IMR-90 (cell line): ENCODE results near the gene NPEPPS. TPM values are rescaled to one million over a fixed set of nuclear protein-coding genes. Genes with fewer than 3 reads are reported as not detected.

Experiments
- ATAC-seq: fragments of 200-7000 bp; cut with Tn5 transposase; 2 replicates; pipeline ENCODE4 v1.9.1; 2020; ENCODE audit warnings: low read depth, mild to moderate bottlenecking, moderate library complexity
- BruUV-seq: library from RNA; stranded (reverse); fragments of 400-500 nt; replicated peaks from 2 replicates; lab custom pipeline; 2021; lab: Mats Ljungman, UMichigan
- CTCF ChIA-PET: fragments of 300-600 bp; formaldehyde crosslinking; extraction: SDS; loops from one replicate; lab custom pipeline; 2021; ENCODE audit warnings: antibody characterized with exemption; lab: Yijun Ruan, JAX
- POLR2A ChIA-PET: fragments of 300-600 bp; sonication (Branson Sonifier 250); formaldehyde crosslinking; loops from one replicate; lab custom pipeline; 2022; ENCODE audit warnings: antibody characterized with exemption; ENCODE audit not compliant: unreplicated experiment; lab: Charles Lee
- DNase-seq: peaks from one replicate; pipeline ENCODE4 v3.0.0; 2013
- H2AFZ ChIP-seq: replicated peaks from 2 replicates; pipeline ENCODE3; 2013; ENCODE audit warnings: low read length, mild to moderate bottlenecking; ENCODE audit not compliant: poor library complexity
- H2AK5ac ChIP-seq: 2 replicates; pipeline ENCODE4 v1.6.1; 2013; ENCODE audit warnings: low read depth, low read length, inconsistent platforms
- H2AK9ac ChIP-seq: replicated peaks from 2 replicates; pipeline ENCODE3; 2013; ENCODE audit warnings: mild to moderate bottlenecking, low read depth, low read length, moderate library complexity; ENCODE audit not compliant: poor library complexity
- H2BK120ac ChIP-seq: 2 replicates; pipeline ENCODE4 v1.6.1; 2013; ENCODE audit warnings: low read depth, low read length, inconsistent platforms
- H2BK15ac ChIP-seq: 3 replicates; pipeline ENCODE4 v1.6.1; 2013; ENCODE audit warnings: low read depth, low read length, inconsistent platforms
- H2BK20ac ChIP-seq: 2 replicates; pipeline ENCODE4 v1.6.1; 2013; ENCODE audit warnings: low read depth, mild to moderate bottlenecking, inconsistent platforms, low read length, moderate library complexity
- H2BK5ac ChIP-seq: 2 replicates; pipeline ENCODE4 v1.6.1; 2013; ENCODE audit warnings: mild to moderate bottlenecking, low read depth, low read length, inconsistent platforms; ENCODE audit not compliant: poor library complexity, severe bottlenecking
- H3K14ac ChIP-seq: replicated peaks from 2 replicates; pipeline ENCODE4 v1.6.1; 2013; ENCODE audit warnings: low read depth, low read length, inconsistent platforms
- H3K18ac ChIP-seq: 2 replicates; pipeline ENCODE4 v1.6.1; 2013; ENCODE audit warnings: low read depth, low read length, control low read depth
- H3K23ac ChIP-seq: 2 replicates; pipeline ENCODE4 v1.6.1; 2013; ENCODE audit warnings: low read depth, low read length, inconsistent platforms
- H3K27ac ChIP-seq: 2 replicates; pipeline ENCODE4 v1.5.1; 2013; ENCODE audit warnings: mild to moderate bottlenecking, control low read depth, low read length; ENCODE audit not compliant: insufficient read depth
- H3K27me3 ChIP-seq: 2 replicates; pipeline ENCODE4 v1.6.1; 2013; ENCODE audit warnings: low read length; ENCODE audit not compliant: control insufficient read depth, insufficient read depth
- H3K36me3 ChIP-seq: 2 replicates; pipeline ENCODE4 v1.6.1; 2013; ENCODE audit warnings: low read length, mixed read lengths; ENCODE audit not compliant: control insufficient read depth, insufficient read depth
- H3K4ac ChIP-seq: 2 replicates; pipeline ENCODE4 v1.6.1; 2013; ENCODE audit warnings: low read depth, low read length, inconsistent platforms
- H3K4me1 ChIP-seq: 2 replicates; pipeline ENCODE4 v1.6.1; 2013; ENCODE audit warnings: low read length, mixed read lengths; ENCODE audit not compliant: control insufficient read depth, insufficient read depth
- H3K4me2 ChIP-seq: 2 replicates; pipeline ENCODE4 v1.6.1; 2013; ENCODE audit warnings: low read depth, mild to moderate bottlenecking, control low read depth, low read length, moderate library complexity
- H3K4me3 ChIP-seq: 2 replicates; pipeline ENCODE4 v1.5.1; 2013; ENCODE audit warnings: low read depth, mild to moderate bottlenecking, control low read depth, low read length, moderate library complexity; ENCODE audit not compliant: insufficient read depth
- H3K56ac ChIP-seq: 2 replicates; pipeline ENCODE4 v1.6.1; 2013; ENCODE audit warnings: low read length, inconsistent platforms; ENCODE audit not compliant: insufficient read depth; ENCODE audit errors: extremely low read depth
- H3K79me1 ChIP-seq, 2 experiments: 2 replicates each; pipeline ENCODE4 v1.6.1; 2013; ENCODE audit warnings: low read length in 2 of 2, inconsistent platforms in 1 of 2, low read depth in 1 of 2
- H3K9ac ChIP-seq: 2 replicates; pipeline ENCODE4 v1.6.1; 2013; ENCODE audit warnings: low read depth, low read length, control low read depth
- H3K9me1 ChIP-seq: 2 replicates; pipeline ENCODE4 v1.6.1; 2013; ENCODE audit warnings: low read length, inconsistent platforms; ENCODE audit not compliant: insufficient read depth
- H3K9me3 ChIP-seq: 2 replicates; pipeline ENCODE4 v1.6.1; 2013; ENCODE audit warnings: low read length; ENCODE audit not compliant: control insufficient read depth, insufficient read depth
- H4K20me1 ChIP-seq: 2 replicates; pipeline ENCODE4 v1.6.1; 2013; ENCODE audit warnings: low read length, inconsistent platforms; ENCODE audit not compliant: insufficient read depth
- H4K5ac ChIP-seq: 2 replicates; pipeline ENCODE4 v1.6.1; 2013; ENCODE audit warnings: mild to moderate bottlenecking, low read depth, low read length, control low read depth
- H4K8ac ChIP-seq, 2 experiments: 2 replicates each; pipeline ENCODE4 v1.6.1; 2013; ENCODE audit warnings: low read depth in 2 of 2, low read length in 2 of 2, control low read depth in 1 of 2, inconsistent platforms in 1 of 2
- H4K91ac ChIP-seq: 2 replicates; pipeline ENCODE4 v1.6.1; 2013; ENCODE audit warnings: low read depth, low read length, inconsistent platforms; ENCODE audit not compliant: insufficient read depth
- CHD1 ChIP-seq: IDR thresholded peaks from 2 replicates; pipeline ENCODE4 v1.6.1; 2012; ENCODE audit warnings: low read depth, low read length, improper control_type of control experiment
- FOS ChIP-seq: fragments of 150-350 bp; IDR thresholded peaks from 2 replicates; pipeline ENCODE4 v1.6.1; 2016; ENCODE audit warnings: low read depth, low read length
- MAFK ChIP-seq: IDR thresholded peaks from 2 replicates; pipeline ENCODE4 v1.6.1; 2012; ENCODE audit warnings: low read depth, low read length, improper control_type of control experiment
- NFE2L2 ChIP-seq: fragments of 150-350 bp; IDR thresholded peaks from 2 replicates; pipeline ENCODE4 v1.6.1; 2016; ENCODE audit warnings: low read depth, mild to moderate bottlenecking, low read length
- POLR2A ChIP-seq: IDR thresholded peaks from 2 replicates; pipeline ENCODE4 v1.6.1; 2012; ENCODE audit warnings: mild to moderate bottlenecking, low read depth, low read length
- RCOR1 ChIP-seq: IDR thresholded peaks from 2 replicates; pipeline ENCODE4 v1.6.1; 2012; ENCODE audit warnings: mild to moderate bottlenecking, low read length, improper control_type of control experiment; ENCODE audit not compliant: insufficient replicate concordance
- WGBS, 2 experiments: methylation state at CpG; one replicate each; pipeline versions ENCODE4 v1.1.5 to v1.1.7; 2013; ENCODE audit warnings: missing lambda C conversion rate in 2 of 2; ENCODE audit not compliant: insufficient read length in 1 of 2; ENCODE audit errors: extremely low coverage in 2 of 2; 5-methylcytosine and 5-hydroxymethylcytosine counted together
- dilution Hi-C: fragments of 300-500 bp; cut with HindIII; formaldehyde crosslinking; loops from one replicate; pipeline ENCODE4 v1.14.3; 2018; ENCODE audit warnings: low sequenced_read_pairs; ENCODE audit not compliant: unreplicated experiment
- in situ Hi-C: fragments of 300-500 bp; cut with MboI; formaldehyde crosslinking; loops from 3 replicates; pipeline ENCODE4 v1.14.3; 2019; ENCODE audit warnings: low sequenced_read_pairs, inconsistent platforms, mixed read lengths
- intact Hi-C: fragments of 100-400 bp; cut with micrococcal nuclease; formaldehyde crosslinking; loops from 2 replicates; pipeline ENCODE4 v1.10.0; 2022
- polyA plus RNA-seq, 3 experiments: library from polyadenylated mRNA; depleted of rRNA; stranded (reverse); fragments of >200 nt; gene quantifications; 2 replicates each; pipeline ENCODE4 v1.2.3, GENCODE V29; 2012; ENCODE audit warnings: low replicate concordance in 1 of 3
- total RNA-seq: library from RNA; depleted of rRNA; stranded (reverse); fragments of >200 nt; gene quantifications from 2 replicates; pipeline ENCODE4 v1.2.3, GENCODE V29; 2012
- TF ChIP-seq, protein P1 (sequence below): fragments of 150-350 bp; IDR thresholded peaks from 2 replicates; pipeline ENCODE4 v1.6.1; 2016; ENCODE audit warnings: low read depth, mild to moderate bottlenecking, low read length, moderate library complexity, borderline replicate concordance

NPEPPS gene
- total and polyA plus RNA-seq, 2 of the 4 experiments (the other 2 are of a cell fraction): 54.1 to 64.6 TPM

DNA sequence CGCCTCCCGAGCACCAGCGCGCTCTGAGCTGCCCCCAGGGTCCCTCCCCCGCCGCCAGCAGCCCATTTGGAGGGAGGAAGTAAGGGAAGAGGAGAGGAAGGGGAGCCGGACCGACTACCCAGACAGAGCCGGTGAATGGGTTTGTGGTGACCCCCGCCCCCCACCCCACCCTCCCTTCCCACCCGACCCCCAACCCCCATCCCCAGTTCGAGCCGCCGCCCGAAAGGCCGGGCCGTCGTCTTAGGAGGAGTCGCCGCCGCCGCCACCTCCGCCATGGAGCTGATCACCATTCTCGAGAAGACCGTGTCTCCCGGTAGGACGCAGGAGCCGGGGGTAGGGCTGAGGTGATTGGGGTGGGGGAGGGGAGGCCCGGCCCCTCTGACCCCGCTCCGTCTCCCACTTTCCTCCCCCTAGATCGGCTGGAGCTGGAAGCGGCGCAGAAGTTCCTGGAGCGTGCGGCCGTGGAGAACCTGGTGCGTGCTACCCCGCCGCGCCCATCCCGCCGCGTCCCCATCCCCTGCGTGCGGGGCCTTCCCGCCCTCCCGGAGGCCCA, 119.1 kb downstream of the NPEPPS start:
- dilution Hi-C loops: no loop called here

More for the DNA sequence above, 119.1 kb downstream of the NPEPPS start:
- peaks cover 34% of the 10 kb centered on the region for H4K20me1 ChIP-seq
- no TSS peak for BruUV-seq
- H3K9me3 ChIP-seq: no peaks in the 10 kb centered on the region
- ChIA-PET POLR2A (no interaction called here), CTCF (interaction anchor here (1.0 kb wide), 1 partner anchor 14 kb away, joined by 6 read pairs; no protein-coding TSS in a partner anchor)
- peak overlapping the region; percentile 86 for H3K4ac ChIP-seq
- H4K8ac ChIP-seq: peak overlapping the region; percentile 61 to 82; a peak in 3 of 4 replicates
- peak overlapping the region; percentile 71 for H3K56ac ChIP-seq
- ATAC-seq (peak; percentile 6), DNase-seq (no peak)
- no peak overlapping the region for H4K5ac ChIP-seq
- H2BK120ac ChIP-seq: 0 out of 2 replicates have a peak overlapping the region, but pooled peaks have one; percentile 49
- peak overlapping the region; percentile 81 for H3K4me3 ChIP-seq
- TF ChIP-seq, protein P1, sequence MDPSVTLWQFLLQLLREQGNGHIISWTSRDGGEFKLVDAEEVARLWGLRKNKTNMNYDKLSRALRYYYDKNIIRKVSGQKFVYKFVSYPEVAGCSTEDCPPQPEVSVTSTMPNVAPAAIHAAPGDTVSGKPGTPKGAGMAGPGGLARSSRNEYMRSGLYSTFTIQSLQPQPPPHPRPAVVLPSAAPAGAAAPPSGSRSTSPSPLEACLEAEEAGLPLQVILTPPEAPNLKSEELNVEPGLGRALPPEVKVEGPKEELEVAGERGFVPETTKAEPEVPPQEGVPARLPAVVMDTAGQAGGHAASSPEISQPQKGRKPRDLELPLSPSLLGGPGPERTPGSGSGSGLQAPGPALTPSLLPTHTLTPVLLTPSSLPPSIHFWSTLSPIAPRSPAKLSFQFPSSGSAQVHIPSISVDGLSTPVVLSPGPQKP: no peak
- TF ChIP-seq NFE2L2 (no peak), CHD1 (no peak), FOS (no peak), MAFK (no peak), RCOR1 (no peak), POLR2A (peak; percentile 69)
- intact Hi-C loops: loop anchor here (2.0 to 5.0 kb wide), 2 partner anchors 27 to 147 kb away; no protein-coding TSS in a partner anchor
- peak overlapping the region; percentile 93 for H2AK5ac ChIP-seq
- in situ Hi-C loops: loop anchor here (10.0 kb wide), 1 partner anchor 505 kb away; no protein-coding TSS in a partner anchor
- H4K91ac ChIP-seq: peak overlapping the region; percentile 83
- H2BK15ac ChIP-seq: no peak overlapping the region
- peaks cover 9% of the 10 kb centered on the region; the same call in 1 of the 2 replicates for H3K9me1 ChIP-seq
- H3K4me1 ChIP-seq: peaks cover 5% of the 10 kb centered on the region; the same call in 1 of the 2 replicates
- no peak overlapping the region for H3K18ac ChIP-seq
- peak overlapping the region; percentile 91 for H2BK5ac ChIP-seq
- no peak overlapping the region for H3K23ac ChIP-seq
- H2BK20ac ChIP-seq: no peak overlapping the region
- H2AFZ ChIP-seq: peak overlapping the region; percentile 85
- H3K9ac ChIP-seq: peak overlapping the region; percentile 91
- no peak overlapping the region; the same call in 1 of the 2 replicates for H3K4me2 ChIP-seq
- no CpG with 5 or more reads among the region's 48 CpGs for WGBS, 2 experiments
- H3K79me1 ChIP-seq: peaks cover 10 to 52% of the 10 kb centered on the region in 2 experiments
- H3K27ac ChIP-seq: peak overlapping the region; percentile 98
- H3K36me3 ChIP-seq: peaks cover 19% of the 10 kb centered on the region
- peak overlapping the region; percentile 65; the same call in 1 of the 2 replicates for H3K14ac ChIP-seq
- H2AK9ac ChIP-seq: peak overlapping the region; percentile 99
- H3K27me3 ChIP-seq: no peaks in the 10 kb centered on the region
